Endodermal cell (in vitro differentiated cells): Measurements from ENCODE around the gene LTB. TPM values are rescaled to one million over a fixed set of nuclear protein-coding genes. Genes with fewer than 3 reads are reported as not detected.

Source experiments
- DNase-seq: peaks from one replicate; pipeline ENCODE4 v3.0.0-alpha.2; 2017
- H3K27ac ChIP-seq: 2 replicates; pipeline ENCODE4 v1.5.1; 2013; ENCODE audit warnings: mild to moderate bottlenecking, low read depth, low read length, moderate library complexity
- H3K27me3 ChIP-seq: 2 replicates; pipeline ENCODE4 v1.6.1; 2013; ENCODE audit warnings: mild to moderate bottlenecking, low read length, moderate library complexity; ENCODE audit not compliant: insufficient read depth, control insufficient read depth, poor library complexity, severe bottlenecking
- H3K36me3 ChIP-seq: 2 replicates; pipeline ENCODE4 v1.7.0; 2013; ENCODE audit warnings: mild to moderate bottlenecking, low read length, moderate library complexity; ENCODE audit not compliant: control insufficient read depth, insufficient read depth
- H3K4me1 ChIP-seq: one replicate; pipeline ENCODE4 v1.7.0; 2013; ENCODE audit warnings: low read length; ENCODE audit not compliant: control insufficient read depth, insufficient read depth
- H3K4me3 ChIP-seq: 2 replicates; pipeline ENCODE4 v1.5.1; 2013; ENCODE audit warnings: mild to moderate bottlenecking, low read length, moderate library complexity
- H3K9ac ChIP-seq: 2 replicates; pipeline ENCODE4 v1.6.1; 2013; ENCODE audit warnings: mild to moderate bottlenecking, low read length, moderate library complexity; ENCODE audit not compliant: poor library complexity, severe bottlenecking; ENCODE audit errors: extremely low read depth
- H3K9me3 ChIP-seq: 2 replicates; pipeline ENCODE4 v1.6.1; 2013; ENCODE audit warnings: mild to moderate bottlenecking, low read length, moderate library complexity; ENCODE audit not compliant: control insufficient read depth
- H3K27ac Mint-ChIP-seq: 2 replicates; pipeline ENCODE4 v1.8.0; 2020; ENCODE audit warnings: mixed read lengths
- H3K27me3 Mint-ChIP-seq: 2 replicates; pipeline ENCODE4 v1.8.0; 2021; ENCODE audit warnings: mild to moderate bottlenecking, mixed read lengths; ENCODE audit not compliant: insufficient read depth
- H3K36me3 Mint-ChIP-seq: 2 replicates; pipeline ENCODE4 v1.8.0; 2020; ENCODE audit warnings: low read depth, mixed read lengths
- H3K4me1 Mint-ChIP-seq: 2 replicates; pipeline ENCODE4 v1.8.0; 2020; ENCODE audit warnings: mixed read lengths
- H3K4me3 Mint-ChIP-seq: 2 replicates; pipeline ENCODE4 v1.8.0; 2020; ENCODE audit warnings: mild to moderate bottlenecking, moderate library complexity, mixed read lengths
- H3K9me3 Mint-ChIP-seq: 2 replicates; pipeline ENCODE4 v1.8.0; 2020; ENCODE audit warnings: mild to moderate bottlenecking, mixed read lengths
- CTCF ChIP-seq: fragments of 200-600 bp; sonication (generic); conservative IDR thresholded peaks from 2 replicates; pipeline ENCODE4 v1.5.0; 2021; ENCODE audit warnings: antibody characterized with exemption, mild to moderate bottlenecking
- WGBS, 2 experiments: methylation state at CpG; one replicate each; pipeline versions ENCODE4 v1.1.5 to v1.1.7; 2013; ENCODE audit warnings: missing lambda C conversion rate in 2 of 2, mixed read lengths in 1 of 2; ENCODE audit not compliant: insufficient coverage in 1 of 2, insufficient read length in 1 of 2; 5-methylcytosine and 5-hydroxymethylcytosine counted together
- total RNA-seq, 2 donors: library from RNA; stranded (reverse); fragmentation: NEBNext Ultra II Directional in 1 of 2; extraction: Animal tissue kit (Norgen Biotek cat#: 25700) in 1 of 2; gene quantifications; 2 replicates in 1 of 2; 3 replicates in 1 of 2; pipeline ENCODE4 v1.2.1, GENCODE V29; 2021

The LTB gene
- total RNA-seq, 2 donors from 2014 or later = 1.3 TPM; not detected in 1

- H3K27me3 ChIP-seq = no peaks in the 10 kb centered on the region
- Mint-ChIP-seq H3K27me3 (peaks cover 6% of the 10 kb centered on the region), H3K4me3 (no peak overlapping the region), H3K9me3 (no peaks in the 10 kb centered on the region), H3K27ac (no peak overlapping the region), H3K36me3 (no peaks in the 10 kb centered on the region), H3K4me1 (peaks cover 7% of the 10 kb centered on the region)
- H3K27ac ChIP-seq = no peak overlapping the region
- DNase-seq = no peak
- no peaks in the 10 kb centered on the region for H3K9me3 ChIP-seq
- TF ChIP-seq CTCF = no peak
- no peak overlapping the region for H3K9ac ChIP-seq
- H3K36me3 ChIP-seq = no peaks in the 10 kb centered on the region
- no CpG with 5 or more reads among the region's 1 CpG for WGBS, 2 experiments
- no peak overlapping the region for H3K4me3 ChIP-seq
- H3K4me1 ChIP-seq = peaks cover 6% of the 10 kb centered on the region
These were observed 12.2 kb downstream of the LTB start for GRCh38 chr6:31569861-31570536.

GRCh38 chr6:31568537-31568961 is 13.7 kb downstream of the LTB start:
- no peaks in the 10 kb centered on the region for H3K9me3 ChIP-seq
- H3K27ac Mint-ChIP-seq = no peak overlapping the region
- H3K27me3 Mint-ChIP-seq = peaks cover 3% of the 10 kb centered on the region
- H3K9me3 Mint-ChIP-seq = no peaks in the 10 kb centered on the region
- H3K4me3 ChIP-seq = no peak overlapping the region
- peaks cover 4% of the 10 kb centered on the region for H3K4me1 Mint-ChIP-seq
- no peaks in the 10 kb centered on the region for H3K4me1 ChIP-seq
- WGBS, 2 experiments = 89 to 92% methylated on average over 3 of the region's 3 CpGs
- H3K9ac ChIP-seq = no peak overlapping the region
- DNase-seq = no peak
- no peaks in the 10 kb centered on the region for H3K36me3 Mint-ChIP-seq
- no peak for TF ChIP-seq CTCF
- H3K27me3 ChIP-seq = no peaks in the 10 kb centered on the region
- H3K4me3 Mint-ChIP-seq = no peak overlapping the region
- no peak overlapping the region for H3K27ac ChIP-seq
- H3K36me3 ChIP-seq = no peaks in the 10 kb centered on the region

GRCh38 chr6:31567531-31568370 is 14.5 kb downstream of the LTB start:
- DNase-seq = peak; percentile 73
- H3K9me3 ChIP-seq = no peaks in the 10 kb centered on the region
- Mint-ChIP-seq H3K9me3 (no peaks in the 10 kb centered on the region), H3K36me3 (no peaks in the 10 kb centered on the region), H3K4me3 (no peak overlapping the region), H3K27ac (peak overlapping the region; percentile 45), H3K4me1 (peaks cover 4% of the 10 kb centered on the region), H3K27me3 (peaks cover 3% of the 10 kb centered on the region)
- H3K9ac ChIP-seq = no peak overlapping the region
- H3K4me1 ChIP-seq = no peaks in the 10 kb centered on the region
- no peaks in the 10 kb centered on the region for H3K36me3 ChIP-seq
- H3K27ac ChIP-seq = no peak overlapping the region
- no peak for TF ChIP-seq CTCF
- H3K4me3 ChIP-seq = no peak overlapping the region
- WGBS, 2 experiments = 73 to 76% methylated on average over 5 to 9 of the region's 9 CpGs
- H3K27me3 ChIP-seq = no peaks in the 10 kb centered on the region
